ENCODE data around the gene FMR1. TPM values are rescaled to one million over a fixed set of nuclear protein-coding genes. Genes with fewer than 3 reads are reported as not detected.

Gene FMR1
- total RNA-seq (33.3 and 36.4 TPM in 2 replicates), polyA plus RNA-seq (5.8 and 8.8 TPM in 2 replicates), polyA minus RNA-seq (11.0 and 20.4 TPM in 2 replicates), Bru-seq, nascent RNA (percentile 77 among the genes with signal in this experiment), BruChase-seq, experiment 1, labeled RNA remaining after a 6-hour chase (percentile 85 among the genes with signal in this experiment), BruChase-seq, experiment 2, labeled RNA remaining after a 2-hour chase (percentile 82 among the genes with signal in this experiment)
- 9.6 and 11.2 TPM in 2 replicates for polyA plus RNA-seq (2011; cell fraction: cytosol; rRNA removed)
- polyA plus RNA-seq (2011; cell fraction: nucleus; rRNA removed): 47.5 and 57.2 TPM in 2 replicates
- polyA plus RNA-seq (2012): 21.3 and 27.2 TPM in 2 replicates
- 31.0 TPM for polyA minus RNA-seq (2011; cell fraction: cytosol; rRNA and poly(A)+ RNA removed)
- polyA minus RNA-seq (2011; cell fraction: nucleus; rRNA and poly(A)+ RNA removed): 36.6 and 46.5 TPM in 2 replicates
- long read RNA-seq, full-length matches to known transcripts: 9 of 37 reads
- long read RNA-seq, partial matches to known transcripts: 2 of 37 reads
- long read RNA-seq, other reads (novel, unspliced or antisense): 26 of 37 reads

DNA sequence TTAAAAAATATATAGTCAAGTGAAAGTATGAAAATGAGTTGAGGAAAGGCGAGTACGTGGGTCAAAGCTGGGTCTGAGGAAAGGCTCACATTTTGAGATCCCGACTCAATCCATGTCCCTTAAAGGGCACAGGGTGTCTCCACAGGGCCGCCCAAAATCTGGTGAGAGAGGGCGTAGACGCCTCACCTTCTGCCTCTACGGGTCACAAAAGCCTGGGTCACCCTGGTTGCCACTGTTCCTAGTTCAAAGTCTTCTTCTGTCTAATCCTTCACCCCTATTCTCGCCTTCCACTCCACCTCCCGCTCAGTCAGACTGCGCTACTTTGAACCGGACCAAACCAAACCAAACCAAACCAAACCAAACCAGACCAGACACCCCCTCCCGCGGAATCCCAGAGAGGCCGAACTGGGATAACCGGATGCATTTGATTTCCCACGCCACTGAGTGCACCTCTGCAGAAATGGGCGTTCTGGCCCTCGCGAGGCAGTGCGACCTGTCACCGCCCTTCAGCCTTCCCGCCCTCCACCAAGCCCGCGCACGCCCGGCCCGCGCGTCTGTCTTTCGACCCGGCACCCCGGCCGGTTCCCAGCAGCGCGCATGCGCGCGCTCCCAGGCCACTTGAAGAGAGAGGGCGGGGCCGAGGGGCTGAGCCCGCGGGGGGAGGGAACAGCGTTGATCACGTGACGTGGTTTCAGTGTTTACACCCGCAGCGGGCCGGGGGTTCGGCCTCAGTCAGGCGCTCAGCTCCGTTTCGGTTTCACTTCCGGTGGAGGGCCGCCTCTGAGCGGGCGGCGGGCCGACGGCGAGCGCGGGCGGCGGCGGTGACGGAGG lies at the start of gene FMR1:
Gene FMR1, plus strand, starts transcription at position 728 of the 831 bp plus-strand sequence. CDS start 261 bp downstream, outside the sequence.
- peak; percentile 80 for FAIRE-seq
- peak within 1 kb of the TSS; percentile 62 to 89 (median 88) for H3K4me3 ChIP-seq (replicated peaks in 1 of 3; ENCODE audit: insufficient read depth in 1 of 3, low read depth in 1 of 3, low read length in 3 of 3)

More for the DNA sequence above, at the start of gene FMR1:
- TF ChIP-seq FOS (IDR thresholded peaks at IDR 0.05; ENCODE audit: borderline replicate concordance, insufficient read depth, low read length) (no peak), JUN (IDR thresholded peaks at IDR 0.05; ENCODE audit: borderline replicate concordance, insufficient read depth, insufficient read length, low read depth) (no peak), MYC (IDR thresholded peaks at IDR 0.05; ENCODE audit: low read depth, low read length) (no peak), GATA2 (IDR thresholded peaks at IDR 0.05; ENCODE audit: insufficient read depth, insufficient read length, low read depth, low read length) (no peak), POLR2A (IDR thresholded peaks at IDR 0.05; ENCODE audit: low read depth, low read length) (no peak), EZH2 (IDR thresholded peaks at IDR 0.05; ENCODE audit: borderline replicate concordance, low read depth, low read length, severe bottlenecking) (no peak), POLR2AphosphoS5 (IDR thresholded peaks at IDR 0.05; ENCODE audit: insufficient read depth, low read depth, low read length) (no peak)
- TF ChIP-seq, protein P1, sequence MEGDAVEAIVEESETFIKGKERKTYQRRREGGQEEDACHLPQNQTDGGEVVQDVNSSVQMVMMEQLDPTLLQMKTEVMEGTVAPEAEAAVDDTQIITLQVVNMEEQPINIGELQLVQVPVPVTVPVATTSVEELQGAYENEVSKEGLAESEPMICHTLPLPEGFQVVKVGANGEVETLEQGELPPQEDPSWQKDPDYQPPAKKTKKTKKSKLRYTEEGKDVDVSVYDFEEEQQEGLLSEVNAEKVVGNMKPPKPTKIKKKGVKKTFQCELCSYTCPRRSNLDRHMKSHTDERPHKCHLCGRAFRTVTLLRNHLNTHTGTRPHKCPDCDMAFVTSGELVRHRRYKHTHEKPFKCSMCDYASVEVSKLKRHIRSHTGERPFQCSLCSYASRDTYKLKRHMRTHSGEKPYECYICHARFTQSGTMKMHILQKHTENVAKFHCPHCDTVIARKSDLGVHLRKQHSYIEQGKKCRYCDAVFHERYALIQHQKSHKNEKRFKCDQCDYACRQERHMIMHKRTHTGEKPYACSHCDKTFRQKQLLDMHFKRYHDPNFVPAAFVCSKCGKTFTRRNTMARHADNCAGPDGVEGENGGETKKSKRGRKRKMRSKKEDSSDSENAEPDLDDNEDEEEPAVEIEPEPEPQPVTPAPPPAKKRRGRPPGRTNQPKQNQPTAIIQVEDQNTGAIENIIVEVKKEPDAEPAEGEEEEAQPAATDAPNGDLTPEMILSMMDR (IDR thresholded peaks at IDR 0.05; ENCODE audit: extremely low read depth in 1 of 2, insufficient read depth in 1 of 2, low read depth in 1 of 2, low read length in 2 of 2): no peak
- TF ChIP-seq, protein P2, sequence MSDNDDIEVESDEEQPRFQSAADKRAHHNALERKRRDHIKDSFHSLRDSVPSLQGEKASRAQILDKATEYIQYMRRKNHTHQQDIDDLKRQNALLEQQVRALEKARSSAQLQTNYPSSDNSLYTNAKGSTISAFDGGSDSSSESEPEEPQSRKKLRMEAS (IDR thresholded peaks at IDR 0.05; ENCODE audit: insufficient read depth, insufficient read length): no peak
- ChIA-PET POLR2A (no interaction called here), CTCF (no interaction called here)
- Histone ChIP-seq H4K20me1 (replicated peaks; ENCODE audit: control insufficient read depth, extremely low read depth, insufficient read depth, low read length) (peaks cover 2% of the 10 kb centered on the region), H2AFZ (ENCODE audit: low read depth, low read length) (peak within 1 kb of the TSS; percentile 99), H3K36me3 (ENCODE audit: control insufficient read depth in 2 of 2, extremely low read depth in 1 of 2, insufficient read depth in 2 of 2, low read length in 2 of 2) (no peaks in the 10 kb centered on the region), H3K27ac (ENCODE audit: insufficient read depth, low read depth, low read length) (peak within 1 kb of the TSS; percentile 77), H3K9me3 (replicated peaks; ENCODE audit: control insufficient read depth, insufficient read depth, low read length) (no peaks in the 10 kb centered on the region), H3K4me2 (ENCODE audit: insufficient read depth, low read length) (peak within 1 kb of the TSS; percentile 90), H3K9ac (replicated peaks; ENCODE audit: extremely low read depth, insufficient read depth, low read length) (peak within 1 kb of the TSS; percentile 75), H3K9me1 (replicated peaks; ENCODE audit: control insufficient read depth, extremely low read depth, insufficient read depth, low read length) (no peaks in the 10 kb centered on the region), H3K27me3 (ENCODE audit: control insufficient read depth in 2 of 2, insufficient read depth in 2 of 2, low read length in 2 of 2) (no peaks in the 10 kb centered on the region), H3K79me2 (ENCODE audit: control insufficient read depth, insufficient read depth, low read length) (peaks cover 40% of the 10 kb centered on the region), H3K4me1 (ENCODE audit: control insufficient read depth, extremely low read depth, insufficient read depth, low read length) (peaks cover 13% of the 10 kb centered on the region)
- dilution Hi-C loops (cut with MboI; ENCODE audit: extremely low pct_ligation_motif_present, low sequenced_read_pairs) (no loop called here), intact Hi-C loops (cut with micrococcal nuclease) (loop anchor here (10.0 kb wide), 1 partner anchor 1623 kb away; no protein-coding TSS in a partner anchor)
- BruUV-seq (replicated peaks): no TSS peak
- DNase-seq (ENCODE audit: low read depth, low spot score): peak; percentile 91
